ENCODE results near the gene JPH4. TPM values are rescaled to one million over a fixed set of nuclear protein-coding genes. Genes with fewer than 3 reads are reported as not detected.
A peak's percentile ranks its signal among the peaks of the same experiment; 100 is the strongest.

The JPH4 gene
- total and polyA plus RNA-seq, 2 donors (not counting 3 experiments of a cell fraction or from before 2014, with no cell fraction given): 0.06 TPM; not detected in 1

GRCh38 chr14:23567186-23568020 lies 11.2 kb downstream of the JPH4 start, which contains the start of gene AP1G2:
TSS of gene AP1G2 (minus strand) at chr14:23567791. CDS start at chr14:23567314, 477 bp downstream.
- dilution Hi-C loops (cut with MboI; ENCODE audit: extremely low pct_ligation_motif_present, low sequenced_read_pairs): no loop called here
- Histone ChIP-seq H2AFZ (ENCODE audit: low read depth, low read length) (peak within 1 kb of the TSS; percentile 93), H3K9ac (replicated peaks; ENCODE audit: extremely low read depth, insufficient read depth, low read length) (peak within 1 kb of the TSS; percentile 46), H3K4me2 (ENCODE audit: insufficient read depth, low read length) (peak within 1 kb of the TSS; percentile 84), H3K4me1 (ENCODE audit: control insufficient read depth, extremely low read depth, insufficient read depth, low read length) (peaks cover 4% of the 10 kb centered on the region), H4K20me1 (replicated peaks; ENCODE audit: control insufficient read depth, extremely low read depth, insufficient read depth, low read length) (no peaks in the 10 kb centered on the region), H3K27me3 (ENCODE audit: control insufficient read depth in 2 of 2, insufficient read depth in 2 of 2, low read length in 2 of 2) (peaks cover 2 to 3% of the 10 kb centered on the region in 2 experiments), H3K4me3 (replicated peaks in 1 of 3; ENCODE audit: insufficient read depth in 1 of 3, low read depth in 1 of 3, low read length in 3 of 3) (peak within 1 kb of the TSS; percentile 49 to 65 (median 60)), H3K9me3 (replicated peaks; ENCODE audit: control insufficient read depth, insufficient read depth, low read length) (no peaks in the 10 kb centered on the region), H3K9me1 (replicated peaks; ENCODE audit: control insufficient read depth, extremely low read depth, insufficient read depth, low read length) (no peaks in the 10 kb centered on the region), H3K27ac (ENCODE audit: insufficient read depth, low read depth, low read length) (no peak within 1 kb of the TSS), H3K36me3 (ENCODE audit: control insufficient read depth in 2 of 2, extremely low read depth in 1 of 2, insufficient read depth in 2 of 2, low read length in 2 of 2) (no peaks in the 10 kb centered on the region), H3K79me2 (ENCODE audit: control insufficient read depth, insufficient read depth, low read length) (no peaks in the 10 kb centered on the region)
- ChIA-PET CTCF (interaction anchor here (0.7 to 1.9 kb wide), 4 partner anchors 9 to 343 kb away, joined by 3 to 14 read pairs (median 4); no protein-coding TSS in a partner anchor), POLR2A (interaction anchor here (0.6 kb wide), 1 partner anchor 16 kb away, joined by 5 read pairs; the partner anchor contains the start of gene ZFHX2)
- intact Hi-C loops (cut with micrococcal nuclease): no loop called here
- no peak for TF ChIP-seq JUN (IDR thresholded peaks at IDR 0.05; ENCODE audit: borderline replicate concordance, insufficient read depth, insufficient read length, low read depth)
- TF ChIP-seq POLR2A (IDR thresholded peaks at IDR 0.05; ENCODE audit: low read depth, low read length): peak; percentile 75
- TSS peak; percentile 51 for BruUV-seq (replicated peaks)
- DNase-seq (ENCODE audit: low read depth, low spot score) (peak; percentile 49), FAIRE-seq (peak; percentile 64)

GRCh38 chr14:23566778-23567185 lies 11.8 kb downstream of the JPH4 start:
- intact Hi-C loops (cut with micrococcal nuclease): no loop called here
- H2AFZ ChIP-seq (ENCODE audit: low read depth, low read length): peak overlapping the region; percentile 93
- peaks cover 0 to 3% of the 10 kb centered on the region in 2 experiments for H3K36me3 ChIP-seq (ENCODE audit: control insufficient read depth in 2 of 2, extremely low read depth in 1 of 2, insufficient read depth in 2 of 2, low read length in 2 of 2)
- peak overlapping the region; percentile 49 to 65 (median 60) for H3K4me3 ChIP-seq (replicated peaks in 1 of 3; ENCODE audit: insufficient read depth in 1 of 3, low read depth in 1 of 3, low read length in 3 of 3)
- FAIRE-seq (peak; percentile 21), DNase-seq (ENCODE audit: low read depth, low spot score) (no peak)
- H3K9me1 ChIP-seq (replicated peaks; ENCODE audit: control insufficient read depth, extremely low read depth, insufficient read depth, low read length): no peaks in the 10 kb centered on the region
- peak overlapping the region; percentile 46 for H3K9ac ChIP-seq (replicated peaks; ENCODE audit: extremely low read depth, insufficient read depth, low read length)
- H3K4me1 ChIP-seq (ENCODE audit: control insufficient read depth, extremely low read depth, insufficient read depth, low read length): peaks cover 4% of the 10 kb centered on the region
- TF ChIP-seq CTCF (IDR thresholded peaks at IDR 0.05; ENCODE audit: extremely low read depth in 1 of 2, insufficient read depth in 1 of 2, low read depth in 1 of 2, low read length in 2 of 2): peak in 1 of 2 donors; percentile 24
- TF ChIP-seq GATA2 (IDR thresholded peaks at IDR 0.05; ENCODE audit: insufficient read depth, insufficient read length, low read depth, low read length): no peak
- BruUV-seq (replicated peaks): no TSS peak
- dilution Hi-C loops (cut with MboI; ENCODE audit: extremely low pct_ligation_motif_present, low sequenced_read_pairs): no loop called here
- H3K4me2 ChIP-seq (ENCODE audit: insufficient read depth, low read length): peak overlapping the region; percentile 84
- ChIA-PET POLR2A (interaction anchor here (0.6 kb wide), 1 partner anchor 15 kb away, joined by 5 read pairs; the partner anchor contains the start of gene ZFHX2), CTCF (interaction anchor here (0.9 to 1.9 kb wide), 4 partner anchors 9 to 88 kb away, joined by 3 to 14 read pairs (median 4); no protein-coding TSS in a partner anchor)
- no peaks in the 10 kb centered on the region for H4K20me1 ChIP-seq (replicated peaks; ENCODE audit: control insufficient read depth, extremely low read depth, insufficient read depth, low read length)
- H3K27me3 ChIP-seq (ENCODE audit: control insufficient read depth in 2 of 2, insufficient read depth in 2 of 2, low read length in 2 of 2): peaks cover 0 to 1% of the 10 kb centered on the region in 2 experiments
- no peaks in the 10 kb centered on the region for H3K79me2 ChIP-seq (ENCODE audit: control insufficient read depth, insufficient read depth, low read length)
- no peaks in the 10 kb centered on the region for H3K9me3 ChIP-seq (replicated peaks; ENCODE audit: control insufficient read depth, insufficient read depth, low read length)
- no peak overlapping the region for H3K27ac ChIP-seq (ENCODE audit: insufficient read depth, low read depth, low read length)
